H1 (cell line): ENCODE measurements around the gene L3MBTL4. TPM values are rescaled to one million over a fixed set of nuclear protein-coding genes. Genes with fewer than 3 reads are reported as not detected.
A peak's percentile ranks its signal among the peaks of the same experiment; 100 is the strongest.

Experiments
- CTCF ChIA-PET: fragments of 300-600 bp; sonication (Branson Sonifier 250); formaldehyde crosslinking; loops from one replicate; lab custom pipeline; 2021; ENCODE audit not compliant: partially characterized antibody; lab: Charles Lee
- POLR2A ChIA-PET: fragments of 300-600 bp; sonication (Branson Sonifier 250); formaldehyde crosslinking; loops from one replicate; lab custom pipeline; 2021; ENCODE audit warnings: inconsistent platforms; ENCODE audit not compliant: partially characterized antibody; lab: Charles Lee
- DNase-seq, 2 experiments: peaks; one replicate each; pipeline versions ENCODE4 v3.0.0 to v3.0.0-alpha.2; 2010 to 2022; ENCODE audit warnings: low spot score in 2 of 2, low read depth in 1 of 2, mixed read lengths in 1 of 2
- FAIRE-seq: peaks from 2 replicates; lab custom pipeline; 2011; peaks lifted over from hg19 to GRCh38; lab: Jason Lieb, UNC
- H2AFZ ChIP-seq: 2 replicates; pipeline ENCODE4 v1.8.1; 2012; ENCODE audit warnings: low read length, inconsistent platforms
- H2AK5ac ChIP-seq: 2 replicates; pipeline ENCODE4 v1.6.1; 2013; ENCODE audit warnings: low read depth, low read length
- H2BK120ac ChIP-seq: replicated peaks from 2 replicates; pipeline ENCODE3; 2013; ENCODE audit warnings: low read depth, low read length, inconsistent platforms
- H2BK12ac ChIP-seq: 2 replicates; pipeline ENCODE4 v1.6.1; 2013; ENCODE audit warnings: low read depth, low read length
- H2BK15ac ChIP-seq: 2 replicates; pipeline ENCODE4 v1.6.1; 2013; ENCODE audit warnings: low read length
- H2BK20ac ChIP-seq: 2 replicates; pipeline ENCODE4 v1.6.1; 2013; ENCODE audit warnings: low read length
- H2BK5ac ChIP-seq: 2 replicates; pipeline ENCODE4 v1.6.1; 2013; ENCODE audit warnings: low read depth, low read length
- H3K14ac ChIP-seq: 2 replicates; pipeline ENCODE4 v1.6.1; 2013; ENCODE audit warnings: inconsistent platforms; ENCODE audit not compliant: insufficient read length
- H3K18ac ChIP-seq: 2 replicates; pipeline ENCODE4 v1.6.1; 2013; ENCODE audit warnings: low read length; ENCODE audit errors: extremely low read depth
- H3K23ac ChIP-seq: 2 replicates; pipeline ENCODE4 v1.6.1; 2013; ENCODE audit warnings: inconsistent platforms; ENCODE audit not compliant: insufficient read length
- H3K23me2 ChIP-seq: 2 replicates; pipeline ENCODE4 v1.6.1; 2013; ENCODE audit warnings: low read depth, low read length
- H3K27ac ChIP-seq: 2 replicates; pipeline ENCODE4 v1.6.1; 2011; ENCODE audit warnings: low read depth, low read length, inconsistent platforms
- H3K27me3 ChIP-seq, 4 experiments: replicated peaks in 1 of 4; 1 replicate in 1 of 4; 2 replicates in 3 of 4; pipeline versions ENCODE4 v1.6.1 to v1.8.1; 2011 to 2013; ENCODE audit warnings: low read length in 3 of 4, mild to moderate bottlenecking in 3 of 4, inconsistent platforms in 2 of 4, mixed read lengths in 2 of 4, moderate library complexity in 1 of 4; ENCODE audit not compliant: control insufficient read depth in 3 of 4, insufficient read depth in 3 of 4; ENCODE audit errors: extremely low read depth in 1 of 4
- H3K36me3 ChIP-seq, 4 experiments: 2 replicates each; pipeline versions ENCODE4 v1.6.1 to v1.8.1; 2011 to 2013; ENCODE audit warnings: mild to moderate bottlenecking in 4 of 4, low read length in 3 of 4, moderate library complexity in 2 of 4, control low read depth in 1 of 4, inconsistent platforms in 1 of 4; ENCODE audit not compliant: insufficient read depth in 4 of 4, control insufficient read depth in 2 of 4
- H3K4ac ChIP-seq: replicated peaks from 2 replicates; pipeline ENCODE3; 2013; ENCODE audit warnings: low read length, low read depth, mixed read lengths, inconsistent platforms; ENCODE audit not compliant: insufficient read length
- H3K4me1 ChIP-seq, 4 experiments: replicated peaks in 1 of 4; 1 replicate in 1 of 4; 2 replicates in 3 of 4; pipeline versions ENCODE4 v1.6.1 to v1.8.1; 2011 to 2013; ENCODE audit warnings: low read length in 3 of 4, inconsistent platforms in 2 of 4, mixed read lengths in 1 of 4; ENCODE audit not compliant: insufficient read depth in 4 of 4, control insufficient read depth in 3 of 4
- H3K4me2 ChIP-seq, 2 experiments: 2 replicates each; pipeline versions ENCODE4 v1.6.1 to v1.8.1; 2011 to 2013; ENCODE audit warnings: low read depth in 2 of 2, low read length in 2 of 2, control low read depth in 1 of 2, inconsistent platforms in 1 of 2, mild to moderate bottlenecking in 1 of 2; ENCODE audit not compliant: insufficient read depth in 1 of 2
- H3K4me3 ChIP-seq, 4 experiments: fragments of 200-600, 300-600 bp in 1 of 4; sonication (generic), shearing (Covaris generic), sonication (Bioruptor Twin) in 1 of 4; 2 replicates each; pipeline versions ENCODE4 v1.5.1 to v1.8.1; 2011 to 2016; ENCODE audit warnings: low read length in 4 of 4, low read depth in 3 of 4, control low read depth in 2 of 4, inconsistent platforms in 2 of 4, mild to moderate bottlenecking in 2 of 4, mixed read lengths in 1 of 4, moderate library complexity in 1 of 4; ENCODE audit not compliant: insufficient read depth in 2 of 4; ENCODE audit errors: extremely low read depth in 1 of 4
- H3K56ac ChIP-seq: replicated peaks from 2 replicates; pipeline ENCODE3; 2013; ENCODE audit warnings: low read depth, mild to moderate bottlenecking, mixed read lengths, low read length, inconsistent platforms; ENCODE audit not compliant: insufficient read length
- H3K79me1 ChIP-seq: 2 replicates; pipeline ENCODE4 v1.6.1; 2013; ENCODE audit warnings: low read depth, low read length, control low read depth
- H3K79me2 ChIP-seq, 2 experiments: 2 replicates each; pipeline versions ENCODE4 v1.6.1 to v1.8.1; 2012 to 2013; ENCODE audit warnings: low read length in 2 of 2, mild to moderate bottlenecking in 2 of 2, inconsistent platforms in 1 of 2; ENCODE audit not compliant: insufficient read depth in 2 of 2, control insufficient read depth in 1 of 2
- H3K9ac ChIP-seq, 4 experiments: replicated peaks in 1 of 4; 1 replicate in 1 of 4; 2 replicates in 3 of 4; pipeline versions ENCODE4 v1.6.1 to v1.8.1; 2011 to 2013; ENCODE audit warnings: low read depth in 3 of 4, low read length in 3 of 4, control low read depth in 2 of 4, mild to moderate bottlenecking in 2 of 4, moderate library complexity in 2 of 4, inconsistent platforms in 1 of 4; ENCODE audit errors: extremely low read depth in 1 of 4
- H3K9me3 ChIP-seq, 2 experiments: 2 replicates each; pipeline versions ENCODE4 v1.6.1 to v1.8.1; 2012 to 2013; ENCODE audit warnings: mild to moderate bottlenecking in 2 of 2, moderate library complexity in 2 of 2, control low read depth in 1 of 2, inconsistent platforms in 1 of 2, low read depth in 1 of 2, low read length in 1 of 2, mixed read lengths in 1 of 2; ENCODE audit not compliant: insufficient read depth in 2 of 2
- H4K20me1 ChIP-seq, 2 experiments: replicated peaks in 1 of 2; 2 replicates each; pipeline versions ENCODE3 to v1.8.1; 2011 to 2013; ENCODE audit warnings: inconsistent platforms in 2 of 2, low read length in 2 of 2, mild to moderate bottlenecking in 1 of 2; ENCODE audit not compliant: insufficient read depth in 2 of 2, control insufficient read depth in 1 of 2
- H4K5ac ChIP-seq: 2 replicates; pipeline ENCODE4 v1.6.1; 2013; ENCODE audit warnings: low read length, low read depth, mixed read lengths, inconsistent platforms; ENCODE audit not compliant: insufficient read length
- H4K8ac ChIP-seq: 2 replicates; pipeline ENCODE4 v1.8.0; 2013; ENCODE audit warnings: mild to moderate bottlenecking, moderate library complexity, low read length, inconsistent platforms; ENCODE audit not compliant: insufficient read depth; ENCODE audit errors: extremely low read depth
- H4K91ac ChIP-seq: replicated peaks from 2 replicates; pipeline ENCODE3; 2013; ENCODE audit warnings: low read length, mixed read lengths, inconsistent platforms; ENCODE audit not compliant: insufficient read length
- CTBP2 ChIP-seq: IDR thresholded peaks from 2 replicates; pipeline ENCODE4 v1.7.0; 2011; ENCODE audit warnings: borderline replicate concordance, mild to moderate bottlenecking, moderate library complexity, mixed read lengths, low read length; ENCODE audit not compliant: insufficient read depth, insufficient read length
- E2F6 ChIP-seq: IDR thresholded peaks from 2 replicates; pipeline ENCODE4 v1.6.1; 2012; ENCODE audit warnings: inconsistent platforms
- HDAC2 ChIP-seq, 2 experiments: fragments of 300-600 bp in 1 of 2; sonication (generic) in 1 of 2; IDR thresholded peaks; 2 replicates each; pipeline ENCODE4 v1.6.1; 2011 to 2012; ENCODE audit warnings: low read depth in 2 of 2, low read length in 2 of 2, mild to moderate bottlenecking in 2 of 2, moderate library complexity in 2 of 2, borderline replicate concordance in 1 of 2, inconsistent platforms in 1 of 2
- JUND ChIP-seq: IDR thresholded peaks from 2 replicates; pipeline ENCODE4 v1.6.1; 2011; ENCODE audit warnings: mild to moderate bottlenecking, improper control_type of control experiment, low read length
- MAFK ChIP-seq: IDR thresholded peaks from 2 replicates; pipeline ENCODE4 v1.6.1; 2012; ENCODE audit warnings: low read depth, mild to moderate bottlenecking, improper control_type of control experiment, low read length
- NRF1 ChIP-seq: IDR thresholded peaks from 2 replicates; pipeline ENCODE4 v1.6.1; 2011; ENCODE audit warnings: mild to moderate bottlenecking, low read depth, low read length, improper control_type of control experiment
- RAD21 ChIP-seq, 2 experiments: IDR thresholded peaks in 1 of 2; conservative IDR thresholded peaks in 1 of 2; 2 replicates each; pipeline ENCODE4 v1.6.1; 2011; ENCODE audit warnings: low read depth in 2 of 2, low read length in 2 of 2, improper control_type of control experiment in 1 of 2, inconsistent platforms in 1 of 2, mild to moderate bottlenecking in 1 of 2, moderate library complexity in 1 of 2
- RNF2 ChIP-seq: fragments of 200-900, 300-1000 bp; sonication (generic); IDR thresholded peaks from 2 replicates; pipeline ENCODE4 v1.7.1; 2016; ENCODE audit warnings: borderline replicate concordance, low read depth, mild to moderate bottlenecking, antibody characterized with exemption, low read length; ENCODE audit not compliant: poor library complexity, severe bottlenecking; ENCODE audit errors: missing control alignments
- SP2 ChIP-seq: IDR thresholded peaks from 2 replicates; pipeline ENCODE4 v1.6.1; 2012; ENCODE audit warnings: mild to moderate bottlenecking, low read length, inconsistent platforms
- TCF12 ChIP-seq: IDR thresholded peaks from 2 replicates; pipeline ENCODE4 v1.6.1; 2011; ENCODE audit warnings: low read depth, mild to moderate bottlenecking, low read length
- TEAD4 ChIP-seq: IDR thresholded peaks from 2 replicates; pipeline ENCODE4 v1.6.1; 2012; ENCODE audit warnings: low read depth, low read length, inconsistent platforms, mixed read lengths
- WGBS, 2 experiments: shearing (Covaris generic) in 1 of 2; methylation state at CpG; one replicate each; pipeline versions ENCODE4 v1.1.6 to v1.1.7; 2013 to 2015; ENCODE audit warnings: low lambda C conversion rate in 2 of 2, mixed read lengths in 2 of 2, inconsistent platforms in 1 of 2, low coverage in 1 of 2, missing lambda C conversion rate in 1 of 2; ENCODE audit not compliant: insufficient replicate concordance in 2 of 2, insufficient coverage in 1 of 2, insufficient read length in 1 of 2; ENCODE audit errors: extremely low coverage in 1 of 2, missing lambda C conversion rate in 1 of 2; 5-methylcytosine and 5-hydroxymethylcytosine counted together
- polyA plus RNA-seq, 7 experiments: library from polyadenylated mRNA; depleted of rRNA in 3 of 7; stranded (reverse) in 5 of 7; unstranded in 2 of 7; fragments of >200 nt in 5 of 7; fragments of 200-250 nt in 2 of 7; gene quantifications; 1 replicate in 5 of 7; 2 replicates in 1 of 7; 4 replicates in 1 of 7; pipeline versions ENCODE4 v1.2.1 to v1.2.3, GENCODE V29; 2011 to 2013; ENCODE audit warnings: missing spikeins in 2 of 7, mixed read lengths in 2 of 7
- total RNA-seq: library from RNA; stranded (reverse); fragmentation: NEBNext Ultra II Directional; extraction: Animal tissue kit (Norgen Biotek cat#: 25700); gene quantifications from 2 replicates; pipeline ENCODE4 v1.2.1, GENCODE V29; 2021

L3MBTL4 gene
- total and polyA plus RNA-seq, 2 of the 8 experiments (the other 6 are each of a cell fraction or from before 2014, with no cell fraction given), result 1.0 to 2.1 TPM

DNA sequence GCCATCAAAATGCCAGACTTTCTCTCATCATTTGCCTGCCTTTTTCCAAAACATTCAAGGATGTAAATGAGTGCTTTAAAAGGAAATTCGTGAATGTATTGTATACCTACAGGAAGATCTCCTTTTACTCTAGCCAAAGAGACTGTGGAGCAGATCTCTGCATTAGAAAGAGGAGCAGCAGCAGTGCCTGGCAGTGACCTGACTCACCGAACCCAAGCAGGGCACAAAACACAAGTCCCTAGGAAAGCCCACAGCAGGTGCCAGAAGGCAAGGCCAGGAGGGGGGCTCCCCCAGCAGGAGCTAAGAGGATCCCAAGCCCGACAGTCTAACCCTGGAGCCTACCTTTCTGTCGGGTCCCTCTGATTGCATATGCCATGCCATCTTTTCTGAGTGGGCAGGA is 47.9 kb downstream of the L3MBTL4 start:
- Histone ChIP-seq H2AFZ (no peak overlapping the region), H3K18ac (no peak overlapping the region), H4K20me1 (no peaks in the 10 kb centered on the region), H2BK120ac (no peak overlapping the region), H3K14ac (no peak overlapping the region), H3K4me1 (peaks cover 6 to 16% (median 8%) of the 10 kb centered on the region in 4 experiments), H2AK5ac (no peak overlapping the region), H3K4me2 (peak overlapping the region; percentile 30 to 51; a peak in 3 of 4 replicates), H3K9me3 (0 out of 4 replicates have a peak, but pooled peaks cover 0 to under 1% of the 10 kb centered on the region in 2 experiments), H3K4me3 (0 out of 8 replicates have a peak overlapping the region, but pooled peaks of 1 of the 4 experiments have one; percentile 10), H3K9ac (no peak overlapping the region), H3K23me2 (no peaks in the 10 kb centered on the region), H3K23ac (no peak overlapping the region), H2BK15ac (no peak overlapping the region), H3K27me3 (no peaks in the 10 kb centered on the region), H4K5ac (no peak overlapping the region), H2BK12ac (no peak overlapping the region), H3K79me1 (no peaks in the 10 kb centered on the region), H3K79me2 (no peaks in the 10 kb centered on the region), H4K91ac (no peak overlapping the region), H3K27ac (no peak overlapping the region), H3K36me3 (no peaks in the 10 kb centered on the region), H2BK20ac (no peak overlapping the region), H4K8ac (no peak overlapping the region), H3K4ac (no peak overlapping the region), H3K56ac (no peak overlapping the region), H2BK5ac (peak overlapping the region; percentile 45; the same call in 1 of the 2 replicates)
- DNase-seq (peak in 1 of 2 experiments; percentile 23), FAIRE-seq (peak; percentile 48)
- ChIA-PET POLR2A (no interaction called here), CTCF (interaction anchor here (3.3 kb wide), 1 partner anchor 35 kb away, joined by 21 read pairs; no protein-coding TSS in a partner anchor)
- WGBS, 2 experiments, result 7% methylated on average over 4 of the region's 4 CpGs; no CpG with 5 or more reads in 1 of the 2 experiments
- TF ChIP-seq CTBP2 (peak; percentile 37), E2F6 (no peak), SP2 (no peak), RNF2 (no peak), NRF1 (no peak), MAFK (no peak), RAD21 (IDR thresholded peaks at IDR 0.05 in 1 of 2, conservative IDR thresholded peaks at IDR 0.05 in 1 of 2; ENCODE audit: low read depth in 2 of 2, low read length in 2 of 2) (0 out of 4 replicates have a peak, but pooled peaks of 1 of the 2 experiments have one; percentile 4), TEAD4 (no peak), TCF12 (peak; percentile 54; the same call in 1 of the 2 replicates), JUND (peak; percentile 31; the same call in 1 of the 2 replicates), HDAC2 (IDR thresholded peaks at IDR 0.05; ENCODE audit: borderline replicate concordance in 1 of 2, low read depth in 2 of 2, low read length in 2 of 2) (0 out of 4 replicates have a peak, but pooled peaks of 1 of the 2 experiments have one; percentile 11)
